Liver (tissue), 9 donors: ENCODE data around the gene LGALS9. TPM values are rescaled to one million over a fixed set of nuclear protein-coding genes. Genes with fewer than 3 reads are reported as not detected.

ENCODE experiments used
- DNase-seq: peaks from one replicate; pipeline ENCODE4 v3.0.0-alpha.2; 2017; ENCODE audit warnings: low spot score
- H3K27ac ChIP-seq, 2 donors: one replicate each; pipeline ENCODE4 v1.7.0; 2013; ENCODE audit warnings: inconsistent platforms in 2 of 2, low read length in 2 of 2, control low read depth in 1 of 2, low read depth in 1 of 2, mild to moderate bottlenecking in 1 of 2
- H3K27me3 ChIP-seq, 4 donors: one replicate each; pipeline versions ENCODE4 v1.6.1 to v1.7.0; 2013; ENCODE audit warnings: low read length in 3 of 4, inconsistent platforms in 1 of 4, mild to moderate bottlenecking in 1 of 4, moderate library complexity in 1 of 4; ENCODE audit not compliant: control insufficient read depth in 4 of 4, insufficient read depth in 4 of 4
- H3K36me3 ChIP-seq, 4 donors: one replicate each; pipeline versions ENCODE4 v1.6.1 to v1.7.0; 2013; ENCODE audit warnings: low read length in 3 of 4, mild to moderate bottlenecking in 3 of 4, low read depth in 1 of 4, moderate library complexity in 1 of 4; ENCODE audit not compliant: control insufficient read depth in 4 of 4, insufficient read depth in 3 of 4
- H3K4me1 ChIP-seq, 4 donors: one replicate each; pipeline versions ENCODE4 v1.6.1 to v1.7.0; 2013; ENCODE audit warnings: low read length in 3 of 4, mild to moderate bottlenecking in 3 of 4, moderate library complexity in 1 of 4; ENCODE audit not compliant: control insufficient read depth in 4 of 4, insufficient read depth in 4 of 4
- H3K4me3 ChIP-seq, 3 donors: one replicate each; pipeline versions ENCODE4 v1.6.1 to v1.7.0; 2013; ENCODE audit warnings: low read length in 3 of 3, control low read depth in 1 of 3, low read depth in 1 of 3, mild to moderate bottlenecking in 1 of 3
- H3K9ac ChIP-seq, 2 donors: one replicate each; pipeline ENCODE4 v1.7.0; 2013; ENCODE audit warnings: low read length in 2 of 2, mild to moderate bottlenecking in 2 of 2, moderate library complexity in 2 of 2, control low read depth in 1 of 2, low read depth in 1 of 2
- H3K9me3 ChIP-seq, 4 donors: one replicate each; pipeline versions ENCODE4 v1.6.1 to v1.7.0; 2013; ENCODE audit warnings: low read length in 3 of 4; ENCODE audit not compliant: control insufficient read depth in 4 of 4
- EGR1 ChIP-seq, 2 donors: IDR thresholded peaks; 2 replicates each; pipeline ENCODE4 v1.6.1; 2016 to 2018; ENCODE audit warnings: antibody characterized with exemption in 2 of 2, low read depth in 2 of 2
- FOXA1 ChIP-seq: IDR thresholded peaks from 2 replicates; pipeline ENCODE4 v1.6.1; 2016; ENCODE audit warnings: antibody characterized with exemption
- FOXA2 ChIP-seq: IDR thresholded peaks from 2 replicates; pipeline ENCODE4 v1.6.1; 2016; ENCODE audit warnings: antibody characterized with exemption
- GABPA ChIP-seq, 2 donors: IDR thresholded peaks in 1 of 2; conservative IDR thresholded peaks in 1 of 2; 2 replicates each; pipeline ENCODE4 v1.6.1; 2016; ENCODE audit warnings: antibody characterized with exemption in 2 of 2, mild to moderate bottlenecking in 1 of 2, moderate library complexity in 1 of 2
- HNF4A ChIP-seq, 2 donors: conservative IDR thresholded peaks; 2 replicates each; pipeline ENCODE4 v1.6.1; 2016; ENCODE audit warnings: antibody characterized with exemption in 2 of 2, mild to moderate bottlenecking in 2 of 2
- HNF4G ChIP-seq: IDR thresholded peaks from 2 replicates; pipeline ENCODE4 v1.6.1; 2016; ENCODE audit warnings: antibody characterized with exemption
- JUND ChIP-seq, 2 donors: IDR thresholded peaks; 2 replicates each; pipeline ENCODE4 v1.6.1; 2016; ENCODE audit warnings: antibody characterized with exemption in 2 of 2
- NR2F2 ChIP-seq: IDR thresholded peaks from 2 replicates; pipeline ENCODE4 v1.6.1; 2016; ENCODE audit warnings: antibody characterized with exemption
- RAD21 ChIP-seq, 2 donors: IDR thresholded peaks; 2 replicates each; pipeline ENCODE4 v1.6.1; 2016; ENCODE audit warnings: antibody characterized with exemption in 2 of 2, mild to moderate bottlenecking in 2 of 2
- RXRA ChIP-seq, 2 donors: IDR thresholded peaks; 2 replicates each; pipeline ENCODE4 v1.6.1; 2017 to 2018; ENCODE audit warnings: antibody characterized with exemption in 2 of 2, mild to moderate bottlenecking in 1 of 2
- SP1 ChIP-seq: IDR thresholded peaks from 2 replicates; pipeline ENCODE4 v1.6.1; 2018; ENCODE audit warnings: antibody characterized with exemption, mild to moderate bottlenecking
- TAF1 ChIP-seq: conservative IDR thresholded peaks from 2 replicates; pipeline ENCODE4 v1.6.1; 2016; ENCODE audit warnings: antibody characterized with exemption, mild to moderate bottlenecking
- YY1 ChIP-seq: IDR thresholded peaks from 2 replicates; pipeline ENCODE4 v1.6.1; 2016; ENCODE audit warnings: antibody characterized with exemption, mild to moderate bottlenecking
- WGBS: extraction: QIAGEN DNeasy Blood & Tissue Kit; methylation state at CpG from one replicate; pipeline ENCODE4 v1.1.7; 2013; 5-methylcytosine and 5-hydroxymethylcytosine counted together
- polyA plus RNA-seq, 2 donors: library from polyadenylated mRNA; stranded (reverse) in 1 of 2; unstranded in 1 of 2; fragments of 200-250 nt in 1 of 2; fragments of >200 nt in 1 of 2; fragmentation: Nextera tagmentation in 1 of 2; extraction: Ambion mirVana in 1 of 2; gene quantifications; one replicate each; pipeline versions ENCODE4 v1.2.1 to v1.2.3, GENCODE V29; 2013 to 2015
- total RNA-seq, 2 donors: library from RNA; depleted of rRNA; stranded (reverse); fragments of >200 nt; gene quantifications; one replicate each; pipeline ENCODE4 v1.2.3, GENCODE V29; 2014
- TF ChIP-seq, protein P1 (sequence below): IDR thresholded peaks from 2 replicates; pipeline ENCODE4 v1.6.1; 2016; ENCODE audit warnings: antibody characterized with exemption, mild to moderate bottlenecking
- TF ChIP-seq, protein P2 (sequence below): fragments of 150-350 bp; IDR thresholded peaks from 2 replicates; pipeline ENCODE4 v1.5.1; 2017; ENCODE audit warnings: improper control_type of control experiment, low read depth, low read length; ENCODE audit not compliant: missing input control
- TF ChIP-seq, protein P3 (sequence below): IDR thresholded peaks from 2 replicates; pipeline ENCODE4 v1.6.1; 2016; ENCODE audit warnings: antibody characterized with exemption
- TF ChIP-seq, protein P4 (sequence below): IDR thresholded peaks from 2 replicates; pipeline ENCODE4 v1.6.1; 2016; ENCODE audit warnings: antibody characterized with exemption
- donor health status: healthy.
- donor health status: healthy.
- donor health status: healthy.
- donor health status: healthy.
- donor health status: healthy.

Gene LGALS9
- total and polyA plus RNA-seq, 4 donors: 6.1 to 24.7 (median 13.5) TPM

DNA sequence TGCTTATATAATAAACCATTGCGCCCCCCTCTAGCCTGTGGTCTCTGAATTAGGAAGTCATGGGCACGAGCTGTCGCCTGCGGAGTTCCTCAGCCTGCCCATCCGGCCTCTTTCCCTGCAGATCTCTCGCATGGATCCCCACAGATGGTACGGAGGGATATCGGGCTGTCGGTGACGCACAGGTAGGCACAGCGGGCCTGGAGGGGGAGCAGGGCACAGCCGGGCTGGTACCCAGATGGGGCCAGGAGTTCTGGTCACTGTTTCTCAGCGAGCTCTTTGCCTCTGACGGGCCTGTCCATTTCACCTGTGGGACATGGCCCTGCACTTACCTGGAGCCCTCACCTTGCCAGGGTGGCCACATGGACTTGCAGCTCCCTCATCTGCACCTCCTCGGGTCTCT lies 42.6 kb upstream of the LGALS9 start (continued):
- TF ChIP-seq, protein P1, sequence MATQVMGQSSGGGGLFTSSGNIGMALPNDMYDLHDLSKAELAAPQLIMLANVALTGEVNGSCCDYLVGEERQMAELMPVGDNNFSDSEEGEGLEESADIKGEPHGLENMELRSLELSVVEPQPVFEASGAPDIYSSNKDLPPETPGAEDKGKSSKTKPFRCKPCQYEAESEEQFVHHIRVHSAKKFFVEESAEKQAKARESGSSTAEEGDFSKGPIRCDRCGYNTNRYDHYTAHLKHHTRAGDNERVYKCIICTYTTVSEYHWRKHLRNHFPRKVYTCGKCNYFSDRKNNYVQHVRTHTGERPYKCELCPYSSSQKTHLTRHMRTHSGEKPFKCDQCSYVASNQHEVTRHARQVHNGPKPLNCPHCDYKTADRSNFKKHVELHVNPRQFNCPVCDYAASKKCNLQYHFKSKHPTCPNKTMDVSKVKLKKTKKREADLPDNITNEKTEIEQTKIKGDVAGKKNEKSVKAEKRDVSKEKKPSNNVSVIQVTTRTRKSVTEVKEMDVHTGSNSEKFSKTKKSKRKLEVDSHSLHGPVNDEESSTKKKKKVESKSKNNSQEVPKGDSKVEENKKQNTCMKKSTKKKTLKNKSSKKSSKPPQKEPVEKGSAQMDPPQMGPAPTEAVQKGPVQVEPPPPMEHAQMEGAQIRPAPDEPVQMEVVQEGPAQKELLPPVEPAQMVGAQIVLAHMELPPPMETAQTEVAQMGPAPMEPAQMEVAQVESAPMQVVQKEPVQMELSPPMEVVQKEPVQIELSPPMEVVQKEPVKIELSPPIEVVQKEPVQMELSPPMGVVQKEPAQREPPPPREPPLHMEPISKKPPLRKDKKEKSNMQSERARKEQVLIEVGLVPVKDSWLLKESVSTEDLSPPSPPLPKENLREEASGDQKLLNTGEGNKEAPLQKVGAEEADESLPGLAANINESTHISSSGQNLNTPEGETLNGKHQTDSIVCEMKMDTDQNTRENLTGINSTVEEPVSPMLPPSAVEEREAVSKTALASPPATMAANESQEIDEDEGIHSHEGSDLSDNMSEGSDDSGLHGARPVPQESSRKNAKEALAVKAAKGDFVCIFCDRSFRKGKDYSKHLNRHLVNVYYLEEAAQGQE: no peak

DNA sequence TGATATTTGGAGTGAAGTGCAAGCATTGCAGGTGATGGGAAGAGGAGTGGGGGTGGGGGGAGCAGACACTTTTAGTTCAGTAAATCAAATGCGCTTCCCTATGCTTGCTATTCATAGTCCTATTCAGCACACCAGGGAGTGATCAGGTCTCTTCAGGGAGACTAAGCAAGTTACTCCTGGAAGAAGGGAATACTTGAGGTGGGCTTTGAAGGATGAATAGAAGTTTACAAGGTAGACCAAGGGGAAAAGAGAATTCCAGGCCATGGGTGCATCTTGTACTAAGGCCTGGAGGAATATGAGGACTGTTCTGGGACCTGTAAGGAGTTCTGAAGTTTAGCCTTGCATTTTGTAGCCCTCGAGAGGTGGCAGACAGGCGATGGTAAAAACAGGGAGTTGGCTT lies 40.1 kb upstream of the LGALS9 start:
- 99% methylated on average over 3 of the region's 3 CpGs for WGBS
- DNase-seq: no peak
- no peak for TF ChIP-seq HNF4A (conservative IDR thresholded peaks at IDR 0.05)
- TF ChIP-seq, protein P2, sequence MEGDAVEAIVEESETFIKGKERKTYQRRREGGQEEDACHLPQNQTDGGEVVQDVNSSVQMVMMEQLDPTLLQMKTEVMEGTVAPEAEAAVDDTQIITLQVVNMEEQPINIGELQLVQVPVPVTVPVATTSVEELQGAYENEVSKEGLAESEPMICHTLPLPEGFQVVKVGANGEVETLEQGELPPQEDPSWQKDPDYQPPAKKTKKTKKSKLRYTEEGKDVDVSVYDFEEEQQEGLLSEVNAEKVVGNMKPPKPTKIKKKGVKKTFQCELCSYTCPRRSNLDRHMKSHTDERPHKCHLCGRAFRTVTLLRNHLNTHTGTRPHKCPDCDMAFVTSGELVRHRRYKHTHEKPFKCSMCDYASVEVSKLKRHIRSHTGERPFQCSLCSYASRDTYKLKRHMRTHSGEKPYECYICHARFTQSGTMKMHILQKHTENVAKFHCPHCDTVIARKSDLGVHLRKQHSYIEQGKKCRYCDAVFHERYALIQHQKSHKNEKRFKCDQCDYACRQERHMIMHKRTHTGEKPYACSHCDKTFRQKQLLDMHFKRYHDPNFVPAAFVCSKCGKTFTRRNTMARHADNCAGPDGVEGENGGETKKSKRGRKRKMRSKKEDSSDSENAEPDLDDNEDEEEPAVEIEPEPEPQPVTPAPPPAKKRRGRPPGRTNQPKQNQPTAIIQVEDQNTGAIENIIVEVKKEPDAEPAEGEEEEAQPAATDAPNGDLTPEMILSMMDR: no peak
- TF ChIP-seq FOXA1: no peak
- no peak for TF ChIP-seq RXRA (IDR thresholded peaks at IDR 0.05)
- no peak for TF ChIP-seq RAD21 (IDR thresholded peaks at IDR 0.05)
- TF ChIP-seq YY1: no peak
- no peak for TF ChIP-seq EGR1 (IDR thresholded peaks at IDR 0.05; ENCODE audit: low read depth in 2 of 2)
- no peak for TF ChIP-seq JUND (IDR thresholded peaks at IDR 0.05)
- no peak for TF ChIP-seq SP1
- no peak for TF ChIP-seq FOXA2
- TF ChIP-seq TAF1: no peak
- TF ChIP-seq, protein P1: no peak
- TF ChIP-seq, protein P3, sequence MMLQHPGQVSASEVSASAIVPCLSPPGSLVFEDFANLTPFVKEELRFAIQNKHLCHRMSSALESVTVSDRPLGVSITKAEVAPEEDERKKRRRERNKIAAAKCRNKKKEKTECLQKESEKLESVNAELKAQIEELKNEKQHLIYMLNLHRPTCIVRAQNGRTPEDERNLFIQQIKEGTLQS: no peak
- TF ChIP-seq HNF4G: no peak
- TF ChIP-seq, protein P4, sequence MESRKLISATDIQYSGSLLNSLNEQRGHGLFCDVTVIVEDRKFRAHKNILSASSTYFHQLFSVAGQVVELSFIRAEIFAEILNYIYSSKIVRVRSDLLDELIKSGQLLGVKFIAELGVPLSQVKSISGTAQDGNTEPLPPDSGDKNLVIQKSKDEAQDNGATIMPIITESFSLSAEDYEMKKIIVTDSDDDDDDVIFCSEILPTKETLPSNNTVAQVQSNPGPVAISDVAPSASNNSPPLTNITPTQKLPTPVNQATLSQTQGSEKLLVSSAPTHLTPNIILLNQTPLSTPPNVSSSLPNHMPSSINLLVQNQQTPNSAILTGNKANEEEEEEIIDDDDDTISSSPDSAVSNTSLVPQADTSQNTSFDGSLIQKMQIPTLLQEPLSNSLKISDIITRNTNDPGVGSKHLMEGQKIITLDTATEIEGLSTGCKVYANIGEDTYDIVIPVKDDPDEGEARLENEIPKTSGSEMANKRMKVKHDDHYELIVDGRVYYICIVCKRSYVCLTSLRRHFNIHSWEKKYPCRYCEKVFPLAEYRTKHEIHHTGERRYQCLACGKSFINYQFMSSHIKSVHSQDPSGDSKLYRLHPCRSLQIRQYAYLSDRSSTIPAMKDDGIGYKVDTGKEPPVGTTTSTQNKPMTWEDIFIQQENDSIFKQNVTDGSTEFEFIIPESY: no peak
- no peak for TF ChIP-seq NR2F2
- no peak for TF ChIP-seq GABPA (IDR thresholded peaks at IDR 0.05 in 1 of 2, conservative IDR thresholded peaks at IDR 0.05 in 1 of 2)
- Histone ChIP-seq H3K9ac (no peak overlapping the region), H3K36me3 (peaks cover 0 to 16% (median 0%) of the 10 kb centered on the region in 4 donors), H3K4me3 (no peak overlapping the region), H3K27me3 (no peaks in the 10 kb centered on the region), H3K4me1 (no peaks in the 10 kb centered on the region), H3K27ac (no peak overlapping the region), H3K9me3 (no peaks in the 10 kb centered on the region)
